Lower leg skin (tissue), 4 donors: ENCODE results near the gene HYLS1. TPM values are rescaled to one million over a fixed set of nuclear protein-coding genes. Genes with fewer than 3 reads are reported as not detected.
A peak's percentile ranks its signal among the peaks of the same experiment; 100 is the strongest.

Experiments used
- DNase-seq, 2 donors: peaks; one replicate each; pipeline ENCODE4 v3.0.0-alpha.2; 2019; ENCODE audit warnings: low spot score in 2 of 2
- H3K4me3 ChIP-seq: fragments of 200-600 bp; sonication (generic); 2 replicates; pipeline ENCODE4 v1.5.1; 2017; ENCODE audit warnings: mild to moderate bottlenecking, low read depth; ENCODE audit not compliant: poor library complexity, severe bottlenecking
- CTCF ChIP-seq, 3 donors: fragments of 450-650 bp; IDR thresholded peaks; one replicate each; pipeline ENCODE4 v1.5.1; 2016; ENCODE audit warnings: antibody characterized with exemption in 3 of 3, mild to moderate bottlenecking in 3 of 3, moderate library complexity in 2 of 3
- POLR2A ChIP-seq, 2 donors: fragments of 450-650 bp; IDR thresholded peaks; one replicate each; pipeline ENCODE4 v1.6.1; 2016 to 2017; ENCODE audit warnings: antibody characterized with exemption in 2 of 2, mild to moderate bottlenecking in 1 of 2, moderate library complexity in 1 of 2
- WGBS, 2 donors: methylation state at CpG; one replicate each; pipeline ENCODE4 v1.1.5; 2018; 5-methylcytosine and 5-hydroxymethylcytosine counted together
- intact Hi-C: fragments of 100-400 bp; cut with DNase I; formaldehyde crosslinking; loops from one replicate; pipeline ENCODE4 v1.15.0; 2023; ENCODE audit warnings: low total_unique reads
- total RNA-seq, 4 donors: library from RNA; depleted of rRNA; stranded (reverse); fragments of >200 nt; gene quantifications; one replicate each; pipeline ENCODE4 v1.1.0, GENCODE V29; 2016

The HYLS1 gene
- total RNA-seq, 4 donors from 2014 or later: 0.99 to 2.8 (median 2.0) TPM

- WGBS, 2 donors: 77 to 81% methylated on average over 15 of the region's 15 CpGs
- intact Hi-C loops: no loop called here
Observed at GRCh38 chr11:125945011-125945796, 57.7 kb downstream of the HYLS1 start.

GRCh38 chr11:125945797-125946520 lies 58.5 kb downstream of the HYLS1 start, which contains the start of gene VSIG10L2:
VSIG10L2 (plus strand) TSS chr11:125946044; CDS start chr11:125946056, 12 bp downstream.
- DNase-seq: peak in 1 of 2 donors; percentile 64
- 77 to 83% methylated on average over 8 of the region's 8 CpGs for WGBS, 2 donors
- intact Hi-C loops: no loop called here
- no peak within 1 kb of the TSS for H3K4me3 ChIP-seq
- TF ChIP-seq POLR2A (IDR thresholded peaks at IDR 0.05) (no peak), CTCF (IDR thresholded peaks at IDR 0.05) (no peak)

More at GRCh38 chr11:125945011-125945796, 57.7 kb downstream of the HYLS1 start:
- H3K4me3 ChIP-seq: no peak overlapping the region
- no peak for DNase-seq
- no peak for TF ChIP-seq POLR2A (IDR thresholded peaks at IDR 0.05)
- no peak for TF ChIP-seq CTCF (IDR thresholded peaks at IDR 0.05)

- DNase-seq: peak in 1 of 2 donors; percentile 83
- no peak overlapping the region for H3K4me3 ChIP-seq
- WGBS, 2 donors: 92 to 97% methylated on average over 14 of the region's 14 CpGs
- intact Hi-C loops: no loop called here
- no peak for TF ChIP-seq POLR2A (IDR thresholded peaks at IDR 0.05)
- no peak for TF ChIP-seq CTCF (IDR thresholded peaks at IDR 0.05)
Observed at GRCh38 chr11:125946712-125947418, 59.4 kb downstream of the HYLS1 start.

GRCh38 chr11:125947419-125948277 lies 60.2 kb downstream of the HYLS1 start:
- WGBS, 2 donors: 88 to 93% methylated on average over 17 to 24 of the region's 24 CpGs
- no peak for TF ChIP-seq POLR2A (IDR thresholded peaks at IDR 0.05)
- no peak for TF ChIP-seq CTCF (IDR thresholded peaks at IDR 0.05)
- H3K4me3 ChIP-seq: no peak overlapping the region
- DNase-seq: peak in 1 of 2 donors; percentile 78
- intact Hi-C loops: no loop called here
